OCI-LY3 (cell line): ENCODE measurements around the gene KDM4C.

Experiments used
- H2AFZ ChIP-seq: fragments of 200-600, 300-600 bp; shearing (Covaris generic); 2 replicates; pipeline ENCODE4 v1.6.0; 2014; ENCODE audit warnings: antibody characterized with exemption, low read depth, low read length
- H3K27ac ChIP-seq: fragments of 200-600, 300-600 bp; sonication (generic); 2 replicates; pipeline ENCODE4 v1.5.1; 2014; ENCODE audit warnings: mild to moderate bottlenecking, low read length, moderate library complexity, mixed read lengths
- H3K27me3 ChIP-seq: fragments of 200-600, 300-600 bp; sonication (generic); 2 replicates; pipeline ENCODE4 v1.6.1; 2014; ENCODE audit warnings: low read depth, low read length, mixed read lengths
- H3K36me3 ChIP-seq: fragments of 200-600, 300-600 bp; sonication (generic); replicated peaks from 2 replicates; pipeline ENCODE3; 2014; ENCODE audit warnings: low read depth, low read length, mixed read lengths
- H3K4me1 ChIP-seq: fragments of 300-600, 200-600 bp; sonication (generic); 2 replicates; pipeline ENCODE4 v1.6.1; 2014; ENCODE audit warnings: low read length, mixed read lengths
- H3K4me2 ChIP-seq: fragments of 200-600, 300-600 bp; sonication (generic); 2 replicates; pipeline ENCODE4 v1.6.1; 2014; ENCODE audit warnings: low read length, mixed read lengths
- H3K4me3 ChIP-seq: fragments of 300-600, 200-600 bp; sonication (generic); 2 replicates; pipeline ENCODE4 v1.5.1; 2014; ENCODE audit warnings: antibody characterized with exemption, mild to moderate bottlenecking, low read length, moderate library complexity
- H3K79me2 ChIP-seq: fragments of 300-600, 200-600 bp; shearing (Covaris generic); 2 replicates; pipeline ENCODE4 v1.6.1; 2014; ENCODE audit warnings: mild to moderate bottlenecking, low read length, mixed read lengths
- H3K9ac ChIP-seq: fragments of 300-600, 200-600 bp; shearing (Covaris generic); 2 replicates; pipeline ENCODE4 v1.6.0; 2014; ENCODE audit warnings: mild to moderate bottlenecking, low read length, moderate library complexity
- H3K9me3 ChIP-seq: fragments of 200-600, 300-600 bp; shearing (Covaris generic); 2 replicates; pipeline ENCODE4 v1.6.1; 2014; ENCODE audit warnings: low read length, mixed read lengths; ENCODE audit not compliant: insufficient read depth
- H4K20me1 ChIP-seq: fragments of 200-600, 300-600 bp; sonication (generic); 2 replicates; pipeline ENCODE4 v1.6.1; 2016; ENCODE audit warnings: low read length, mixed read lengths; ENCODE audit not compliant: insufficient read depth
- EZH2phosphoT487 ChIP-seq: fragments of 200-600 bp; shearing (Covaris generic); IDR thresholded peaks from 2 replicates; pipeline ENCODE4 v1.6.1; 2018; ENCODE audit warnings: antibody characterized with exemption, mixed run types, low read depth
- TF ChIP-seq, protein P1 (sequence below): fragments of 200-600, 300-600 bp; sonication (generic); IDR thresholded peaks from 2 replicates; pipeline ENCODE4 v1.5.1; 2014; ENCODE audit warnings: antibody characterized with exemption, low read length, low read depth

KDM4C gene

DNA sequence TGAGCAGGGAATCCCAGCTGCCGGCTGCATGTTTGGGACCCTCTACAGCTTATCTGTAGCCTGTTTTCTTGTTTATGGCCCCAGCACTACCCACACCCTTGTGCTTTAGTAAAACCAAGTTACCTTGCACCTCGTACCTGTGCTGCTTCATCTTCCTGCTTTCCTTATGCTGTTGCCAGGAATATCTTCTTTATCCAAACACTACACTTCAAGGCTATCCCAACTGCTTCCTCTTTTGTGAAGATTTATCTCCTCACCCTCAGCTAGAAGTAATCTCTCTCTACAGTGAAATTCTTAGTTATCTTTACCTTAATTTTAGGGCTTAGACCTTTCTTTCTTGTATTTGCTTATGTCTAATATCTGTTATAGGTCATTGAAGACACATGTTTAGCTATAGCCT is 171.1 kb downstream of the KDM4C start:
- Histone ChIP-seq H2AFZ (no peak overlapping the region), H3K27ac (no peak overlapping the region), H4K20me1 (peaks cover 7% of the 10 kb centered on the region; the same call in 1 of the 2 replicates), H3K9me3 (no peaks in the 10 kb centered on the region), H3K4me1 (no peaks in the 10 kb centered on the region), H3K4me3 (no peak overlapping the region), H3K79me2 (no peaks in the 10 kb centered on the region), H3K9ac (no peak overlapping the region), H3K36me3 (no peaks in the 10 kb centered on the region), H3K4me2 (no peak overlapping the region), H3K27me3 (no peaks in the 10 kb centered on the region)
- TF ChIP-seq, protein P1, sequence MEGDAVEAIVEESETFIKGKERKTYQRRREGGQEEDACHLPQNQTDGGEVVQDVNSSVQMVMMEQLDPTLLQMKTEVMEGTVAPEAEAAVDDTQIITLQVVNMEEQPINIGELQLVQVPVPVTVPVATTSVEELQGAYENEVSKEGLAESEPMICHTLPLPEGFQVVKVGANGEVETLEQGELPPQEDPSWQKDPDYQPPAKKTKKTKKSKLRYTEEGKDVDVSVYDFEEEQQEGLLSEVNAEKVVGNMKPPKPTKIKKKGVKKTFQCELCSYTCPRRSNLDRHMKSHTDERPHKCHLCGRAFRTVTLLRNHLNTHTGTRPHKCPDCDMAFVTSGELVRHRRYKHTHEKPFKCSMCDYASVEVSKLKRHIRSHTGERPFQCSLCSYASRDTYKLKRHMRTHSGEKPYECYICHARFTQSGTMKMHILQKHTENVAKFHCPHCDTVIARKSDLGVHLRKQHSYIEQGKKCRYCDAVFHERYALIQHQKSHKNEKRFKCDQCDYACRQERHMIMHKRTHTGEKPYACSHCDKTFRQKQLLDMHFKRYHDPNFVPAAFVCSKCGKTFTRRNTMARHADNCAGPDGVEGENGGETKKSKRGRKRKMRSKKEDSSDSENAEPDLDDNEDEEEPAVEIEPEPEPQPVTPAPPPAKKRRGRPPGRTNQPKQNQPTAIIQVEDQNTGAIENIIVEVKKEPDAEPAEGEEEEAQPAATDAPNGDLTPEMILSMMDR = no peak
- TF ChIP-seq EZH2phosphoT487 = no peak

DNA sequence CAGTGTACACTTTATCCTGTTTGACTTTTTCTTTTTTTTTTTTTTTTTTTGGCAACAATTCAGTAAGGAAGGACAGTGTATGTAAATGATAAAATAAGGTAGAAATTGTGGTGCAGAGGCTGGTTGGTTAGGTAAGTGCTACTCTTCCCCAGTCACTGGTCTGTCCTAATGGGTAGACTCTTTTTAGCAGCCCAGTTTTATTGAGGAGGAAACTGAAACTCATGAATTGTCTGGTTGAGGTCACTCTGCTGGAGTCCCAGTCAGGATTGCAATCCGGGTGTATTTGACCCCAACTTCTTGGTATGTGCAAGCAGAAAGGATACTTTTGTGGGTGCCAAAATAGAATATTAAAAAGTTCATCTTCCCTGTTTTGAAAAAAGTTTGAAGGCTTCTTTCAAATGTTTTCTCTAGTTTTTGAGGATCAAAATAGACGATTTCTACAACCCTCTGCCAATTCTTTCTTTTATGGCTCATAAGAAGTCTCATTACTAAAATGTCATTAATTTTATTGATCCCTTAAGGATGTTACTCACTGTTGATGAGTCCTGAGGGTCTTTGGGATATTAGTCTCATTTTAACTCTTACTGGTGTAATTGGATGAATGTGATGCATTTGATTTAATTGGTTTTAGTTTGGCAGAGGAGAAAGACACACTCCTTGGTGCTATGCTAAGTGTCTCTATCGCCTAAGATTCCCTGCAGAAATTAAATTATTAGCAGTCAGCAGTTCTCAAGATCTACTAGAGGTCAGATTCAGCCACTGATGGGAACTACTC is 171.9 kb downstream of the KDM4C start:
- H2AFZ ChIP-seq = no peak overlapping the region

DNA sequence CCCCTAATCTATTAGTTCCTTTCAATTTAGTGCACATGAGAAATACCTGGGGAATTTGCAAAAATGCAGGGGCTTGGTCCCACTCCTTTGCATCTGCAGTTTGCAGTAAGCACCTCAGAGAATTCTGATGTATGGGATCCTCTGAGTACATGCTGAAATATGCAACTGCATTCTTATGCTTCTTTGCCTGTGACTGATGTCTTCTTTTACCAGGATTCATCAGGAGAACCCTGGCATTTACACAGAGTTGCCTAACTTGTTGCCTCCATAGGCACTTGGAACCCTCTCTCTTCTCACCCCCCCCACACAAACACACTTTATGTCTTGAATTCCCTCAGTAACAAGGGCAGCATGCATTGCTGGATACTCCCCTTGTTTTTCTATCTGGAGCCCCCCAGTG is 173.1 kb downstream of the KDM4C start:
- Histone ChIP-seq H3K4me1 (no peaks in the 10 kb centered on the region), H2AFZ (no peak overlapping the region), H3K79me2 (no peaks in the 10 kb centered on the region), H3K27me3 (no peaks in the 10 kb centered on the region), H3K4me2 (no peak overlapping the region), H3K4me3 (no peak overlapping the region), H3K27ac (no peak overlapping the region), H3K9ac (no peak overlapping the region), H3K9me3 (no peaks in the 10 kb centered on the region), H4K20me1 (0 out of 2 replicates have a peak, but pooled peaks cover 7% of the 10 kb centered on the region), H3K36me3 (no peaks in the 10 kb centered on the region)
- TF ChIP-seq, protein P1 = no peak
- no peak for TF ChIP-seq EZH2phosphoT487

More for the DNA sequence above, 171.9 kb downstream of the KDM4C start:
- Histone ChIP-seq H3K4me3 (no peak overlapping the region), H4K20me1 (0 out of 2 replicates have a peak, but pooled peaks cover 7% of the 10 kb centered on the region), H3K27me3 (no peaks in the 10 kb centered on the region), H3K27ac (no peak overlapping the region), H3K4me1 (no peaks in the 10 kb centered on the region), H3K79me2 (no peaks in the 10 kb centered on the region), H3K9me3 (no peaks in the 10 kb centered on the region), H3K4me2 (no peak overlapping the region), H3K36me3 (no peaks in the 10 kb centered on the region), H3K9ac (no peak overlapping the region)
- no peak for TF ChIP-seq EZH2phosphoT487
- TF ChIP-seq, protein P1 = no peak

DNA sequence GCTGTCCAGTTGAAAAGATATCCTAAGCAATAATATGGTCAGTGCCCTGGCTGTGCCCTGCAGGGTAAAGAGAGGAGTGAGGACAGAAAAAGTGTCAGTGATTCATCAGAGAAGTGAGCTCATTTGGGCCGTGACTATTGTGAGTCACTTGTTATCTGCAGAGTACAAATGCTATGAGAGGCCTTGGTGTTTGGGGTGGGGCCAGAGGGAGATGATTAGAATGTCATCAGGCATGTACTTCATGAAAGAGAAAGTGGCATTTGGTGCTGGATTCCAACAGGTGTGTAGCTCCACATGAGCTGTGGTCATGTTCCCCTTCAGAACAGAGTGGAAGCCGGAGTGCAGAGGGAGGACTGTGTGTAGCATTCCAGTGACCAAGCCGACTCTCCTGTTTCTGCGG is 174.1 kb downstream of the KDM4C start:
- H3K27ac ChIP-seq = no peak overlapping the region
- H3K4me2 ChIP-seq = no peak overlapping the region
- no peaks in the 10 kb centered on the region for H3K79me2 ChIP-seq
- TF ChIP-seq, protein P1 = no peak
- no peak for TF ChIP-seq EZH2phosphoT487
- H3K4me3 ChIP-seq = no peak overlapping the region
- H3K9ac ChIP-seq = no peak overlapping the region
- H3K27me3 ChIP-seq = no peaks in the 10 kb centered on the region
- 0 out of 2 replicates have a peak, but pooled peaks cover 7% of the 10 kb centered on the region for H4K20me1 ChIP-seq
- H2AFZ ChIP-seq = no peak overlapping the region
- no peaks in the 10 kb centered on the region for H3K36me3 ChIP-seq
- no peaks in the 10 kb centered on the region for H3K4me1 ChIP-seq
- H3K9me3 ChIP-seq = no peaks in the 10 kb centered on the region
